Ishikawa (cell line): ENCODE data around the gene NAPG.

Experiments
- CEBPB ChIP-seq: IDR thresholded peaks from 2 replicates; pipeline ENCODE4 v1.6.1; 2012
- CREB1 ChIP-seq: IDR thresholded peaks from 2 replicates; pipeline ENCODE4 v1.6.1; 2012; ENCODE audit warnings: low read depth
- EGR1 ChIP-seq: IDR thresholded peaks from 2 replicates; pipeline ENCODE4 v1.6.1; 2012
- EP300 ChIP-seq: IDR thresholded peaks from 2 replicates; pipeline ENCODE4 v1.6.1; 2012; ENCODE audit warnings: borderline replicate concordance
- FOXM1 ChIP-seq: IDR thresholded peaks from 2 replicates; pipeline ENCODE4 v1.6.1; 2012; ENCODE audit warnings: low read depth, borderline replicate concordance
- MAX ChIP-seq: IDR thresholded peaks from 2 replicates; pipeline ENCODE4 v1.6.1; 2012
- NFIC ChIP-seq: IDR thresholded peaks from 2 replicates; pipeline ENCODE4 v1.6.1; 2012
- RAD21 ChIP-seq: IDR thresholded peaks from 2 replicates; pipeline ENCODE4 v1.6.1; 2012; ENCODE audit warnings: low read depth
- REST ChIP-seq: IDR thresholded peaks from 2 replicates; pipeline ENCODE4 v1.6.1; 2012; ENCODE audit warnings: low read depth, mild to moderate bottlenecking
- TAF1 ChIP-seq: IDR thresholded peaks from 2 replicates; pipeline ENCODE4 v1.6.1; 2012; ENCODE audit warnings: low read depth, mild to moderate bottlenecking
- TCF12 ChIP-seq: IDR thresholded peaks from 2 replicates; pipeline ENCODE4 v1.6.1; 2012; ENCODE audit warnings: low read depth
- TEAD4 ChIP-seq: IDR thresholded peaks from 2 replicates; pipeline ENCODE4 v1.6.1; 2012
- USF1 ChIP-seq: IDR thresholded peaks from 2 replicates; pipeline ENCODE4 v1.6.1; 2012
- YY1 ChIP-seq: IDR thresholded peaks from 2 replicates; pipeline ENCODE4 v1.6.1; 2012; ENCODE audit warnings: low read depth
- ZBTB7A ChIP-seq: IDR thresholded peaks from 2 replicates; pipeline ENCODE4 v1.6.1; 2012; ENCODE audit warnings: low read depth

The NAPG gene

DNA sequence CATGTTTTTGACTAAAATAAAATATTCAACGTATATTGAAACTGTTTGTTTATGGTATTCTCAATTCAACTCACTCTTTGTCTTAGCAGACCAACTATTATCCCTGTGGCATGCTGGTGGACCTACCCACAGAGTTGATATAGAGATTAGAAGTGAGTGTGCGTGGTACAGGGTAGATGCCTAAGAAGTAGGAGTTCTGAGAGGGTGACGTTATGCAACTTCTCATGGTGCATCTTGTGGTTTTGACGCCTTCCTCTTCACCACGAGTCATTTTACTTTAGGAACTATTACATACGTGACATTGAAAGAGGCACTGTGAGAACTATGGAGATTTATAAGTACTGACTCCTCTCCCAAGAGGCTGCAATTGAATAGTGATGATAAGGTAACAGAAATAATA, 26.6 kb upstream of the NAPG start:
- TF ChIP-seq YY1 (no peak), TAF1 (no peak), TCF12 (no peak), MAX (no peak), NFIC (no peak), ZBTB7A (no peak), REST (no peak), EGR1 (no peak), USF1 (no peak), EP300 (no peak), CREB1 (no peak), RAD21 (no peak), CEBPB (no peak), FOXM1 (no peak), TEAD4 (no peak)

GRCh38 chr18:10500038-10500437, 25.8 kb upstream of the NAPG start:
- TF ChIP-seq TEAD4 (no peak), USF1 (no peak), TCF12 (no peak), EP300 (no peak), REST (no peak), FOXM1 (no peak), CREB1 (no peak)

DNA sequence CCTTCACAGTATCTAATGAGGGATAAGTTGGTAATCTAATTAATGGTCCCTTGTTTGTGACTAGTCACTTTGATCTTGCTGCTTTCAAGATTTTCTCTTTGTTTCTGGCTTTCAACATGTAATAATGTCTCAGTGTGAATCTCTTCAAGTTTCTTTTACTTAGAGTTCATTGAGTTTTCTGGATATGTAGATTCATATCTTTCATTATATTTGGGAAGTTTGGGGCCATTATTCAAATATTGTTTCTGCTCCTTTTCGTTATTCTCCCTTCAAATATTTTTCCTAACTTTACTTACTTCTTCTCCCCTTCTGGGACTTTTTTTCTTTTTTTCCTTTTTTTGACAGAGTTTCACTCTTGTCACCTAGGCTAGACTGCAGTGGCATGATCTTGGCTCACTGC, 21.1 kb upstream of the NAPG start:
- TF ChIP-seq TEAD4 (no peak), NFIC (no peak), MAX (no peak), CEBPB (no peak), ZBTB7A (no peak), TAF1 (no peak), EP300 (no peak), REST (no peak), EGR1 (no peak), YY1 (no peak), RAD21 (no peak)

DNA sequence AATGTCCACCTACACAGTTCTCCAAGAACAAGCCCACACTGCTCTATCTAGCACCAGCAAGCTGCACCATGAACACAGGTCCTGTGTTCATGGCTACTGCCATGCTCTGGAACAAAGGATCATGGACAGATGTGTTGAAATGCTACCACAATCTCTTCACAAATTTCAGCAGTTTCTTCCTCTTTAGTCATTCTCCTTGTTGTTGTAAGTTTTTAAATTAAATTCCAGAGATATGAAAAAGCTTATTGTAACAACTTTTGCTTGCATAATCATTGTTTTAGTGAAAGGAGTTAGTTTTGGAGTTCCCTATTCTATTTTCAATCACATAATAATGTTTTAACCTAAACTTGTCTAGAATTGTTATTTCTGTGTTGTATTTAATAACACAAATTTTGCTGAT, 17.2 kb upstream of the NAPG start:
- TF ChIP-seq EGR1 (no peak), RAD21 (no peak), CREB1 (no peak), REST (no peak), EP300 (no peak), USF1 (no peak), YY1 (no peak), TAF1 (no peak), TEAD4 (no peak), NFIC (no peak), FOXM1 (no peak), ZBTB7A (no peak), TCF12 (no peak), MAX (no peak), CEBPB (no peak)
